NCI-H460 (cell line): ENCODE measurements around the gene VIPR2. TPM values are rescaled to one million over a fixed set of nuclear protein-coding genes. Genes with fewer than 3 reads are reported as not detected.
"Not testable (repeated sequence)": the region's sequence is repeated elsewhere in the genome, so short reads cannot be mapped to it uniquely, and the experiment has no call there.

Experiments used
- DNase-seq: peaks from one replicate; pipeline ENCODE4 v3.0.0-alpha.2; 2016; ENCODE audit warnings: low read depth; ENCODE audit errors: extremely low read depth
- total RNA-seq: library from RNA; depleted of rRNA; stranded (reverse); fragments of >200 nt; shearing (Covaris generic); gene quantifications from 2 replicates; pipeline ENCODE4 v1.2.3, GENCODE V29; 2014

VIPR2 gene
- total RNA-seq, 1 experiment from 2014 or later, result 0.30 TPM

- not testable (repeated sequence) for DNase-seq
These were observed 146.4 kb downstream of the VIPR2 start for GRCh38 chr7:158998261-158998660.

DNA sequence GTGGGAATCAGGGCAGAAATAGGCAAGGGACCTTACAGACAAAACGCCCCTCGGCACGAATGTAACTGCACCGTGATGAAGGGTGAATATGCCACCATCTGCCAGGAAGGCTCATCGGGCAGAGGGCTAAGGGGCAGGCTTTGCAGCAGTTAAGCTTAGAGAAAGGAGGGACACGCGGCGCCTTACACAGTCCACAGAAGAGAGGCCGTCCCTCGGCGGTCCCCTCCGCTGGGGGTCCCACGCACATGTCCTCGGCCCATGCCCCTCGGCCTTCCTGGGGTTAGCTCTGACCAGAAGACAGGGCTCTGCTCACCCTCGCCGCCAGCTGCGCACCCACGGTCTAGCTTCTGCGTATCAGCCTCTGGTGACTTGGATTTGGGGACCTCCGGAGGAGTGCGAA, 147.2 kb downstream of the VIPR2 start:
- DNase-seq, result no peak

DNA sequence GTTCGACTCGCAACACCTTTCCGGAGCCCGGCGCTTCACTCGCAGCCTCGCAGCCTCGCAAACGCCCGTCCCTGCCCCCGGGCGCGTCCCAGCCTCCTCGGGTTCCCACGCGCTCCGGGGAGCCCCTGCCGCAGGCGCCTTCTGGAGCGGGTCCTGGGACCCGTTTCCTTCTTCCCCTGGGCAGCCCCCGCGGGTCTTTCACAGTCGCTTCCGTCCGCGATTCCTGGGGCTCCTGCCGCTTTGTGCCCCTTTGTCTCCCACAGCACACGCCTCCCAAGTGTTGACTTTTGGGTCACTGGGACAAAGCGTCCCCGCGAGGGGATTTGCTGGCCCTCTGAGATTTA, 147.6 kb downstream of the VIPR2 start:
- no peak for DNase-seq

DNA sequence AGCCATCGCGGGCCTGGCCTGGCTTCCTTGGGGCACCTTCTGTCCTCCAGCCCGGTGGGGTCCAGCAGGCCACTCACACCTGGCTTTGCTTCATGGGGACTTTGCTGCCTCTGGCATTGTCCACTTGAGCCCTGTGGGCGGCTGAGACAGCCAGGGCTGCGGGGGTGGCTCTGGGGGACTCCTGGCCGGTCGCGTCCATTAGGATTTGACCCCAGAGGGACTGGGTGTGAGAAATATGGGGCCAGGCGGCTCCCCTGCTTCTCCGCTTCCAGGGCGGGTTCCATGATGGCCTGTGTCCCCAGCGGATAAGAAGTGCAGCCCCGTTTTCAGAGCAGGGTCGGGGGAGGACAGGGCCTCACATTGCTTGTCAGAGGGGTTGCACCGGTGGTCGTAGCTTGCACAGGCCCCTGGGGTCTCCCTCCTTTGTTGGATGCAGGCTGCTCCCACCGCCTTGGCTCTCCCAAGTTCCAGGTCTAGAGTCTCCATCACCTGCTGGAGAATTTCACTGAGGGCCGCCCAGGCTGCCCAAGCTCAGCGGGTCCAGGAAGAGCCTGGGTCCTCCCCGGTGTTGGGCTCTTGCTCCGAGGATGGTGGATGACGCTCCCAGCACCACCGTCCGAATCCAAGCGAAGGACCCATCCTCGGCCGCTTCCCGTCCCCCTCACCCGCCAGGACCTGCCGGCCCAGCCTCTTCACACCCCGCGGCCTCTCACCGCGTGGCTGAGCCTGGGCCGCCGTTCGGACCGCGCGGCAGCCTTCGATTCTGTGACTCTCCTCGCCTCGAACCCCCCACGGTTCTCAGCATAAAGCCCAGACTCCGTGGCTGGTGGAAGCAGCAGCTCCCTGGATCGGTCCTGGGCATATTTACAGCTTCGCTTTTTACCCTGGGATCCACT, 148.2 kb downstream of the VIPR2 start:
- DNase-seq, result no peak

- no peak for DNase-seq
These were observed 149.2 kb downstream of the VIPR2 start for GRCh38 chr7:158995514-158995913.

GRCh38 chr7:158994687-158995086, 150.0 kb downstream of the VIPR2 start:
- DNase-seq, result no peak

- DNase-seq, result no peak
These were observed 151.1 kb downstream of the VIPR2 start for GRCh38 chr7:158993591-158993990.

GRCh38 chr7:158992759-158993158, 151.9 kb downstream of the VIPR2 start:
- DNase-seq, result no peak

- no peak for DNase-seq
These were observed 152.6 kb downstream of the VIPR2 start for GRCh38 chr7:158991824-158992621.

DNA sequence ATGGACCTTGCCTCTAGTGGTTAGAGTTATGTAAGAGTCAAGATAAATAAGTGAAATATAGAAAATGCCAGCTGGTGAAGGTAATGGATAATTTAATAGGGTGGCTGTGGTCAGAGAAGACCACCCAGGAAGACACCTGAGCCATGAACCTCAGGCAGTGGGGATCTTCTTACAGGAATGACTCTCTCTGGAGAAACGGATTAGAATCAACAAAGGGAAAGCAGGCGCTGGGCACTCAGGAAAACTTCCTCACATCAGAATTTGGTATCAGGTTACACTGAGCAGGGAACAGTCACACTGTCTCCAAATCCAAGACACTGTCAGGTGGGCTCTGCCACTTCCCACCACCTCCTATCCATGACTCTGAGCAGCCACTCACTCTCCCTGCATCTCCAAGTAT, 155.7 kb downstream of the VIPR2 start:
- DNase-seq, result no peak

- DNase-seq, result no peak
These were observed 156.3 kb downstream of the VIPR2 start for GRCh38 chr7:158988302-158988862.

DNA sequence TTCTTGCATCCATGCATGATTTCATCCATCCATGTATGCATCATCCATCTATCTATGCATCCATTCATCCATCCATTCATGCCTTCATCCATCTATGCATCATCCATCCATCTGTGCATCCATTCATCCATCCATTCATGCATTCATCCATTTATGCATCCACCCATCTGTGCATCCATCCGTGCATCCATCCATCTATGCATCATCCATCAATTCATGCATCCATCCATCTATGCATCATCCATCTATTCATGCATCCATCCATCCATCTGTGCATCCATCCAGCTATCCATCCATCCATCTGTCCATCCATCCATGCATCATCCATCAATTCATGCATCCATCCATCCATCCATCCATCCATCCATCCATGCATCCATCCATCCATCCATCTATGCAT, 157.0 kb downstream of the VIPR2 start:
- no peak for DNase-seq

GRCh38 chr7:158985583-158985982, 159.1 kb downstream of the VIPR2 start:
- DNase-seq, result no peak

- not testable (repeated sequence) for DNase-seq
These were observed 160.7 kb downstream of the VIPR2 start for GRCh38 chr7:158984007-158984406.

DNA sequence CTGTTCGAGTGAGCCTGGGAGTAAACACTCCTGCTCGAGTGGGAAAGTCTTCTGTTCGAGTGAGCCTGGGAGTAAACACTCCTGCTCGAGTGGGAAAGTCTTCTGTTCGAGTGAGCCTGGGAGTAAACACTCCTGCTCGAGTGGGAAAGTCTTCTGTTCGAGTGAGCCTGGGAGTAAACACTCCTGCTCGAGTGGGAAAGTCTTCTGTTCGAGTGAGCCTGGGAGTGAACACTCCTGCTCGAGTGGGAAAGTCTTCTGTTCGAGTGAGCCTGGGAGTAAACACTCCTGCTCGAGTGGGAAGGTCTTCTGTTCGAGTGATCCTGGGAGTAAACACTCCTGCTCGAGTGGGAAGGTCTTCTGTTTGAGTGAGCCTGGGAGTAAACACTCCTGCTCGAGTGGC, 162.6 kb downstream of the VIPR2 start:
- DNase-seq, result not testable (repeated sequence)

DNA sequence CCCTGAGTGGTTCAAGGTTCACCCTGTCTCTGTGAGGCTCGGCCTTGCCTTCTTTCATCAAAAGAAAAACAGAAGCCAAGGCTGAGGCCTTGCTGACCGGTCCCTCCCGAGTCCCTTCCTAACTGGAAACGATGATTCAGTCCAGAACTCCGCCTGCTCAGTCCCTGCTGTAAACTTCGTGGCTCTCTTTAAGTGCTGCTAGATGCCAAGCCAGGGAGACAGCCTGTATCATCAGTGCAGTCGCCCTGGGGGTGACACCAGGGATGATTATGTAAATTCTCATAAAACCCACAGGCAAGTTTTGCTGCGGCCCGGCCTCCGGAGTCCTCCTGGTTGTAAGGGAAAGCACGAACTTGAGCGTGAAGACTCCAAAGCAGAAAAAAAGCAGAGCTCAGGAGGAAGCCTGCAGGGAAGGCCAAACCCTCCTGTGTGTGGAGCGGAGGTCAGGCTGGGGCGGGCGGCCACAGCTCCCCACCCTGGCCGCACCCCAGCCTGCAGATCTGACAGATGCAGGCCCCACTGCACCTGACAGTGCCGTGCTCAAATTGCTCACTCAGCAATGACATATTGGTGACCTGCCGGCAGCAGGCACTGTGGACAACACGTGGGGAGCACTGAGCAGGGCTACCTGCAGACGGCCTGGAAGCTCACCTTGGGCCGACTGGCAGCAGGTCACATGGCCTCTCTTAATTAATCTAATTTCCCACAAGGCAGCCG, 164.9 kb downstream of the VIPR2 start:
- no peak for DNase-seq

DNA sequence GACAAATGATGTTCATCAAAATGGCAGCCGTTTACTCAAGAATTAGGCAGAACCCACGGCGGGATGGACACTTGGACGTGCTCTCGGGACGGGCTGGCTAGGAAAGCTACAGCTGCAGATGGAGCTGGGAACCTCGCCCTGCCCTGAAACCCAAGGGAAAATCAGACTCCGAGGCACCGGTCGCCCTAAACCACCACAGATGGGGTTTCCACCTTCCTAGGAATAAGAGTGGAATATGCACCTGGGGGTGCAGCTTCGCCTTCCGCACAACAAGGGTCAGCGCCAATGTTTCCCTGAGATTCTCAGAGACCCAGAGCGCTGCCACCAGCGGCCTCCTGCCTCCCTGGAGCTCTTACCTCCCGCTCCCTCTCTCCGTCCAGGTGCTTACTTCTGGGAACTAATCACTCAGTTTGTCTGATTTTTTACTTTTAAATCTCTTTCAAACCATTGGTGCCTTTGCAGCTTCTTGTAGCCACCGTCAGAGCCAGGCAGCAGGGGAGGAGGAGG, 165.6 kb downstream of the VIPR2 start:
- DNase-seq, result no peak
